ENCODE data around the gene SHB. TPM values are rescaled to one million over a fixed set of nuclear protein-coding genes. Genes with fewer than 3 reads are reported as not detected.

The SHB gene
- total RNA-seq, 1 donor from 2014 or later, result 18.5 TPM

DNA sequence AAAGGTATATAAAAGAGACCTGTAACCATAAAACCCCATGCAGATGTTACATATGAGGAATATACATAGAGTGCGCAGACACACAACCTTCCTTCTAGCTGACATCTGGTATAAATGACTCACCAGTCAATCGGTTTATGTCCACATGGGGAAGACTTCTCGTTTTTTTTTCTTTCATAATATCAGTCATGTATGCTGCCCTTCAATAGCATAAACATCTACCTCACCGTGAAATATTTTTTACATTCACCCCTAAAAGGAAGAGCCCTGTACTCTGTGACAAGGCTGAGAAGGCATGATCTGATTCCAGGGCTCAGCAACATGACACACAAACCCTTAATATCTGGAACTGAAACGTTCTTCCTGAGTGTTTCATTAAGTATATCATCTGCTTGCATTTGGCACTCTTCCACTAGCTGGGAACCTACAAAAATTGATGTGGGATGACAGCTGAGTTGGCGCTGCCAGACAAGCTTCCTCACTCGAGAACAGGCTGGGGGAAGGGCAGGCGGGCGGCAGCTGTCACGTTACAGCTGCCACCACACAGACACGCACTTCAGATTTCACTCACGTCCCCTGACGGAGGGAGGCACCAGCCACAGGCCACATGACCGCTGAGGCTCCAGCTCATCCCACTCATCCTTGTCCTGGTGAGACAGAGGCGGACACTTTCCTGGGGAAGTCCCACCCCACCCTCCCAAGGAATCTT, 74.2 kb downstream of the SHB start:
- Mint-ChIP-seq H3K4me1 (ENCODE audit: unreplicated experiment) (peaks cover 39% of the 10 kb centered on the region), H3K27ac (ENCODE audit: unreplicated experiment) (no peak overlapping the region), H3K4me3 (ENCODE audit: unreplicated experiment) (no peak overlapping the region), H3K9me3 (ENCODE audit: unreplicated experiment) (no peaks in the 10 kb centered on the region), H3K27me3 (ENCODE audit: unreplicated experiment) (peaks cover 6% of the 10 kb centered on the region), H3K36me3 (ENCODE audit: low read depth, unreplicated experiment) (peaks cover 9% of the 10 kb centered on the region)
- DNase-seq (ENCODE audit: low spot score), result no peak
- TF ChIP-seq, protein P1, sequence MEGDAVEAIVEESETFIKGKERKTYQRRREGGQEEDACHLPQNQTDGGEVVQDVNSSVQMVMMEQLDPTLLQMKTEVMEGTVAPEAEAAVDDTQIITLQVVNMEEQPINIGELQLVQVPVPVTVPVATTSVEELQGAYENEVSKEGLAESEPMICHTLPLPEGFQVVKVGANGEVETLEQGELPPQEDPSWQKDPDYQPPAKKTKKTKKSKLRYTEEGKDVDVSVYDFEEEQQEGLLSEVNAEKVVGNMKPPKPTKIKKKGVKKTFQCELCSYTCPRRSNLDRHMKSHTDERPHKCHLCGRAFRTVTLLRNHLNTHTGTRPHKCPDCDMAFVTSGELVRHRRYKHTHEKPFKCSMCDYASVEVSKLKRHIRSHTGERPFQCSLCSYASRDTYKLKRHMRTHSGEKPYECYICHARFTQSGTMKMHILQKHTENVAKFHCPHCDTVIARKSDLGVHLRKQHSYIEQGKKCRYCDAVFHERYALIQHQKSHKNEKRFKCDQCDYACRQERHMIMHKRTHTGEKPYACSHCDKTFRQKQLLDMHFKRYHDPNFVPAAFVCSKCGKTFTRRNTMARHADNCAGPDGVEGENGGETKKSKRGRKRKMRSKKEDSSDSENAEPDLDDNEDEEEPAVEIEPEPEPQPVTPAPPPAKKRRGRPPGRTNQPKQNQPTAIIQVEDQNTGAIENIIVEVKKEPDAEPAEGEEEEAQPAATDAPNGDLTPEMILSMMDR (IDR thresholded peaks at IDR 0.05; ENCODE audit: unreplicated experiment), result no peak

DNA sequence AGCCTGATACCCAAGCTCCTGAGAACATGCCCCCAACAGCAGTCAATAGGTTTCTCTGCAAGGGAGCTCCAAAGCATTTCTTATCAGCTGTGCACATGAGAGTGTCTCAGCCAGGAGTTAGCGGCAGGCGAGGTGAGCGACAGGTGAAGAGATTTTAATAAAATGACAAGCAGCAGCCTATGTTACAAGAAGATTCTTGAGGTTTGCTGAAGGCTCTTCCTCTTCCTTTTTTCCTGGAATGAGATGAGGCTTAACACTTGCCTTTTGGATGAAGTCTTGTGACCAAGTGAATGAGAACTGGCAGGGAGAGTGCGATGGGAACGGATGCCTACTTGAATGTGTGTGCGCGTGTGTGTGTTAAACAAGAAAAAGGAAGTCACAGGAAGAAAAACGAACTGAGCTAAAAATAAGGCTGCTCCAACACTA, 76.1 kb downstream of the SHB start:
- Mint-ChIP-seq H3K4me3 (ENCODE audit: unreplicated experiment) (no peak overlapping the region), H3K27me3 (ENCODE audit: unreplicated experiment) (peaks cover 5% of the 10 kb centered on the region), H3K9me3 (ENCODE audit: unreplicated experiment) (no peaks in the 10 kb centered on the region), H3K27ac (ENCODE audit: unreplicated experiment) (peak overlapping the region; percentile 38), H3K4me1 (ENCODE audit: unreplicated experiment) (peaks cover 30% of the 10 kb centered on the region), H3K36me3 (ENCODE audit: low read depth, unreplicated experiment) (peaks cover 12% of the 10 kb centered on the region)
- TF ChIP-seq, protein P1 (IDR thresholded peaks at IDR 0.05; ENCODE audit: unreplicated experiment), result no peak
- no peak for DNase-seq (ENCODE audit: low spot score)

DNA sequence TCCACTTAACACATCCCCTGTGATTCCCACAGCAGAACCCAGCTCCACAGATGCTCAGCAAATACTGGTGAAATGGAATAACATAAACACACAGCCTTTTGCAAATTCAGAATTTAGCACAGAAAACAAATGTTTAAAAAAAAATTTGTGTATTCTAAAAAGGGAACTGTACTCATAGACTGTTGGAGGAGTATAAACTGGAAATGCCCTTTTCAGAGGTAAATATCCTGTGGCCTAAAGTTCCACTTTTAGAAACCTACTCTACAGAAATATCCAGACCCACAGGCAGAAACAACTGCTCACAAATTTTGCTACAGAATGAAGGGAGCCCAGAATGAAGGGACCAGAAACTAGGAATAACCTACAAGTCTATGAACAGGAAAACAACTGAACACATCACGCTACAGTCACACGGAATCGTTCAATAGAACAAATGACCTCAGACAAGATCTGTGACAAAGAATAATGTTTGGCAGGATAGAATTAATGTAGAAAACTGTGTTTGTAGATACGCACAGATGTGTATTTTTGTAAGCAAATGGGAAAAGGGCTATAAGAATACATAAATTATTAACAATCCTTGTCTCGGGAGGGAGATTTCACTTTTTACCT, 78.5 kb downstream of the SHB start:
- peaks cover 8% of the 10 kb centered on the region for H3K36me3 Mint-ChIP-seq (ENCODE audit: low read depth, unreplicated experiment)
- H3K4me3 Mint-ChIP-seq (ENCODE audit: unreplicated experiment), result no peak overlapping the region
- TF ChIP-seq, protein P1 (IDR thresholded peaks at IDR 0.05; ENCODE audit: unreplicated experiment), result no peak
- H3K27ac Mint-ChIP-seq (ENCODE audit: unreplicated experiment), result peak overlapping the region; percentile 81
- H3K9me3 Mint-ChIP-seq (ENCODE audit: unreplicated experiment), result no peaks in the 10 kb centered on the region
- H3K27me3 Mint-ChIP-seq (ENCODE audit: unreplicated experiment), result peaks cover 6% of the 10 kb centered on the region
- no peak for DNase-seq (ENCODE audit: low spot score)
- peaks cover 30% of the 10 kb centered on the region for H3K4me1 Mint-ChIP-seq (ENCODE audit: unreplicated experiment)

DNA sequence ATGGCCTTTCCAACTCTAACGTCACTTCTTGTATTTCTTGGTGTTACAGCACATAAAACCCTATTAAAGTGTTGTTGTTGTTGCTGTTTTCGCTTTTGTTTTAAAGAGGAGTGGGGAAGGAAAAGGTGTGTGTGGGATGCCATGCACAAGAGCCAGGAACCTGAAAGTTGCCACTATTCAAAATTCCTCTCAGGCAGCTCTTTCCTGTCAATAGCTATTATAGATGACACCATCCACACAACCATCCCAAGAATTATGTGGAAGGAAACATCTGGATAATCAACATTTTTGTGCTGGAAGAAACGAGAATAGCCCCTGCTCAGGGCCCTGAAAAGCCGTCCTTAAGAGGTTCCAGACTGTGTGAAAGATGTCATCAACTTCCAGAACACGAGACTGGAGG, 79.3 kb downstream of the SHB start:
- H3K9me3 Mint-ChIP-seq (ENCODE audit: unreplicated experiment), result no peaks in the 10 kb centered on the region
- no peak overlapping the region for H3K4me3 Mint-ChIP-seq (ENCODE audit: unreplicated experiment)
- TF ChIP-seq, protein P1 (IDR thresholded peaks at IDR 0.05; ENCODE audit: unreplicated experiment), result no peak
- peak overlapping the region; percentile 36 for H3K27ac Mint-ChIP-seq (ENCODE audit: unreplicated experiment)
- H3K27me3 Mint-ChIP-seq (ENCODE audit: unreplicated experiment), result peaks cover 6% of the 10 kb centered on the region
- H3K4me1 Mint-ChIP-seq (ENCODE audit: unreplicated experiment), result peaks cover 30% of the 10 kb centered on the region
- H3K36me3 Mint-ChIP-seq (ENCODE audit: low read depth, unreplicated experiment), result peaks cover 7% of the 10 kb centered on the region
- DNase-seq (ENCODE audit: low spot score), result no peak

DNA sequence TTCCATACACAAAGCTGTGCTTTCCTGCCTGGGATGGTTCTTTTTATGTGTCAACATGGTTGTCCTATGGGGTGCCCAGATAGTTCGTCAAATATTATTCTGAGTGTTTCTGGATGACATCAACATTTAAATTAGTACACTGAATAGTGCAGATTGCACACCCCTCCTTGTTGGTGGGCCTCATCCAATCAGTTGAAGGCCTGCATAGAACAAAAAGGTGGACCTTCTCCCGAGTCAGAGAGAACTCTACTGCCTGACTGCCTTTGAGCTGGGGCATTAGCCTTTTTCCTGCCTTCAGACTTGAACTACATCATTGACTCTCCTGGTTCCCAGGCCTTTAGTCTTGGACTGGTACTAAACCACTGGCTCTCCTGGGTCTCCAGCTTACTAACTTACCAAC, 80.4 kb downstream of the SHB start:
- peaks cover 7% of the 10 kb centered on the region for H3K36me3 Mint-ChIP-seq (ENCODE audit: low read depth, unreplicated experiment)
- H3K4me3 Mint-ChIP-seq (ENCODE audit: unreplicated experiment), result no peak overlapping the region
- no peak for DNase-seq (ENCODE audit: low spot score)
- no peak overlapping the region for H3K27ac Mint-ChIP-seq (ENCODE audit: unreplicated experiment)
- H3K4me1 Mint-ChIP-seq (ENCODE audit: unreplicated experiment), result peaks cover 22% of the 10 kb centered on the region
- peaks cover 8% of the 10 kb centered on the region for H3K27me3 Mint-ChIP-seq (ENCODE audit: unreplicated experiment)
- H3K9me3 Mint-ChIP-seq (ENCODE audit: unreplicated experiment), result no peaks in the 10 kb centered on the region
- TF ChIP-seq, protein P1 (IDR thresholded peaks at IDR 0.05; ENCODE audit: unreplicated experiment), result no peak
